ENCODE data around the gene RNF128.

The RNF128 gene

GRCh38 chrX:106726485-106727437 is at the start of gene RNF128:
Gene RNF128 (plus strand): TSS chrX:106726701. CDS start chrX:106726914, 213 bp downstream.
- Histone ChIP-seq H3K36me3 (ENCODE audit: control insufficient read depth, insufficient read depth, low read length) (no peaks in the 10 kb centered on the region), H3K27me3 (replicated peaks; ENCODE audit: control insufficient read depth, insufficient read depth, low read length) (no peaks in the 10 kb centered on the region; the same call in 1 of the 2 replicates), H3K4me3 (replicated peaks; ENCODE audit: low read depth, low read length) (no peak within 1 kb of the TSS)
- TF ChIP-seq CTCF (IDR thresholded peaks at IDR 0.05; ENCODE audit: insufficient read depth, low read length, poor library complexity, severe bottlenecking) = no peak
- DNase-seq (ENCODE audit: extremely low read depth, insufficient read length) = no peak

- DNase-seq (ENCODE audit: extremely low read depth, insufficient read length) = no peak
- Histone ChIP-seq H3K36me3 (ENCODE audit: control insufficient read depth, insufficient read depth, low read length) (no peaks in the 10 kb centered on the region), H3K27me3 (replicated peaks; ENCODE audit: control insufficient read depth, insufficient read depth, low read length) (no peaks in the 10 kb centered on the region), H3K4me3 (replicated peaks; ENCODE audit: low read depth, low read length) (no peak overlapping the region)
- TF ChIP-seq CTCF (IDR thresholded peaks at IDR 0.05; ENCODE audit: insufficient read depth, low read length, poor library complexity, severe bottlenecking) = no peak
These were observed 45.8 kb upstream of the RNF128 start for GRCh38 chrX:106680716-106681115.

- Histone ChIP-seq H3K36me3 (ENCODE audit: control insufficient read depth, insufficient read depth, low read length) (no peaks in the 10 kb centered on the region), H3K27me3 (replicated peaks; ENCODE audit: control insufficient read depth, insufficient read depth, low read length) (no peaks in the 10 kb centered on the region), H3K4me3 (replicated peaks; ENCODE audit: low read depth, low read length) (no peak overlapping the region)
- no peak for DNase-seq (ENCODE audit: extremely low read depth, insufficient read length)
- TF ChIP-seq CTCF (IDR thresholded peaks at IDR 0.05; ENCODE audit: insufficient read depth, low read length, poor library complexity, severe bottlenecking) = no peak
These were observed 42.3 kb upstream of the RNF128 start for GRCh38 chrX:106684207-106684606.

GRCh38 chrX:106692425-106693065 is 34.0 kb upstream of the RNF128 start:
- no peak for DNase-seq (ENCODE audit: extremely low read depth, insufficient read length)
- no peaks in the 10 kb centered on the region for H3K36me3 ChIP-seq (ENCODE audit: control insufficient read depth, insufficient read depth, low read length)
- H3K4me3 ChIP-seq (replicated peaks; ENCODE audit: low read depth, low read length) = no peak overlapping the region
- TF ChIP-seq CTCF (IDR thresholded peaks at IDR 0.05; ENCODE audit: insufficient read depth, low read length, poor library complexity, severe bottlenecking) = no peak
- no peaks in the 10 kb centered on the region for H3K27me3 ChIP-seq (replicated peaks; ENCODE audit: control insufficient read depth, insufficient read depth, low read length)

- Histone ChIP-seq H3K36me3 (ENCODE audit: control insufficient read depth, insufficient read depth, low read length) (no peaks in the 10 kb centered on the region), H3K4me3 (replicated peaks; ENCODE audit: low read depth, low read length) (no peak overlapping the region), H3K27me3 (replicated peaks; ENCODE audit: control insufficient read depth, insufficient read depth, low read length) (no peaks in the 10 kb centered on the region)
- TF ChIP-seq CTCF (IDR thresholded peaks at IDR 0.05; ENCODE audit: insufficient read depth, low read length, poor library complexity, severe bottlenecking) = no peak
- no peak for DNase-seq (ENCODE audit: extremely low read depth, insufficient read length)
These were observed 30.0 kb upstream of the RNF128 start for GRCh38 chrX:106696502-106696901.
